ENCODE measurements around the gene TOB2. TPM values are rescaled to one million over a fixed set of nuclear protein-coding genes. Genes with fewer than 3 reads are reported as not detected.

Gene TOB2
- total RNA-seq, 1 donor: 29.0 TPM

GRCh38 chr22:41481925-41482318 lies 35.3 kb upstream of the TOB2 start:
- Histone ChIP-seq H3K4me1 (ENCODE audit: insufficient read depth, low read length) (peaks cover 53% of the 10 kb centered on the region), H3K79me2 (ENCODE audit: insufficient read depth, low read length) (peaks cover 72% of the 10 kb centered on the region), H3K4me3 (ENCODE audit: insufficient read depth, low read length) (no peak overlapping the region), H3K27ac (ENCODE audit: low read depth, low read length) (peak overlapping the region; percentile 85), H4K20me1 (ENCODE audit: insufficient read depth, low read length) (peaks cover 61% of the 10 kb centered on the region), H3K9me3 (ENCODE audit: low read depth, low read length) (no peaks in the 10 kb centered on the region), H3K27me3 (ENCODE audit: insufficient read depth, low read length) (no peaks in the 10 kb centered on the region), H2AFZ (ENCODE audit: low read length) (no peak overlapping the region), H3K4me2 (ENCODE audit: insufficient read depth, low read length) (peak overlapping the region; percentile 64), H3K36me3 (ENCODE audit: insufficient read depth, low read length) (no peaks in the 10 kb centered on the region)
- TF ChIP-seq CTCF (IDR thresholded peaks at IDR 0.05; ENCODE audit: extremely low read depth, low read depth, low read length): no peak
- DNase-seq (ENCODE audit: insufficient read length, low spot score, missing footprints): no peak

- Histone ChIP-seq H3K27me3 (ENCODE audit: insufficient read depth, low read length) (no peaks in the 10 kb centered on the region), H3K27ac (ENCODE audit: low read depth, low read length) (peak overlapping the region; percentile 85), H3K9me3 (ENCODE audit: low read depth, low read length) (no peaks in the 10 kb centered on the region), H3K4me1 (ENCODE audit: insufficient read depth, low read length) (peaks cover 53% of the 10 kb centered on the region), H3K4me3 (ENCODE audit: insufficient read depth, low read length) (peak overlapping the region; percentile 27), H4K20me1 (ENCODE audit: insufficient read depth, low read length) (peaks cover 57% of the 10 kb centered on the region), H2AFZ (ENCODE audit: low read length) (no peak overlapping the region), H3K36me3 (ENCODE audit: insufficient read depth, low read length) (no peaks in the 10 kb centered on the region), H3K79me2 (ENCODE audit: insufficient read depth, low read length) (peaks cover 73% of the 10 kb centered on the region), H3K4me2 (ENCODE audit: insufficient read depth, low read length) (peak overlapping the region; percentile 61)
- no peak for TF ChIP-seq CTCF (IDR thresholded peaks at IDR 0.05; ENCODE audit: extremely low read depth, low read depth, low read length)
- DNase-seq (ENCODE audit: insufficient read length, low spot score, missing footprints): no peak
These were observed 34.7 kb upstream of the TOB2 start for GRCh38 chr22:41481131-41481830.

DNA sequence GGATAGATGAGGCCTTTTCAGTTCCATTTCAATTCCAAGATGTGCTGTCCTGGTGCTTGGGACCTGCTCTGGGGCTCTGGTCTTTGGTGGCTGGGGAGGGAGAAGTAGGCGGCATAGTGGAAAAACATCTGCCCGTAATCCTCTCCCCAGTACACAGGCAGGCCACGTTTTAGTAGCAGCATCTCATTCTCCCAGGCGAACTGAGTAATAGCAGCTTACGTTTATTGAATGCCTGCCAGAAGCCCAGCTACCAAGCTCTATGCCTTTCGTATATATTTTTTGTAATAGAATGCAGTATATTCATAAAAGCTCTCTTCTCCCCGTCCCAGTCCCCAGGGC lies 33.8 kb upstream of the TOB2 start:
- Histone ChIP-seq H3K9me3 (ENCODE audit: low read depth, low read length) (no peaks in the 10 kb centered on the region), H3K4me3 (ENCODE audit: insufficient read depth, low read length) (no peak overlapping the region), H3K27me3 (ENCODE audit: insufficient read depth, low read length) (no peaks in the 10 kb centered on the region), H3K4me2 (ENCODE audit: insufficient read depth, low read length) (peak overlapping the region; percentile 61), H4K20me1 (ENCODE audit: insufficient read depth, low read length) (peaks cover 52% of the 10 kb centered on the region), H3K79me2 (ENCODE audit: insufficient read depth, low read length) (peaks cover 75% of the 10 kb centered on the region), H3K27ac (ENCODE audit: low read depth, low read length) (peak overlapping the region; percentile 85), H2AFZ (ENCODE audit: low read length) (no peak overlapping the region), H3K36me3 (ENCODE audit: insufficient read depth, low read length) (no peaks in the 10 kb centered on the region), H3K4me1 (ENCODE audit: insufficient read depth, low read length) (peaks cover 53% of the 10 kb centered on the region)
- peak; percentile 86 for DNase-seq (ENCODE audit: insufficient read length, low spot score, missing footprints)
- no peak for TF ChIP-seq CTCF (IDR thresholded peaks at IDR 0.05; ENCODE audit: extremely low read depth, low read depth, low read length)

- Histone ChIP-seq H3K36me3 (ENCODE audit: insufficient read depth, low read length) (no peaks in the 10 kb centered on the region), H3K27ac (ENCODE audit: low read depth, low read length) (peak overlapping the region; percentile 85), H3K27me3 (ENCODE audit: insufficient read depth, low read length) (no peaks in the 10 kb centered on the region), H3K79me2 (ENCODE audit: insufficient read depth, low read length) (peaks cover 76% of the 10 kb centered on the region), H3K4me1 (ENCODE audit: insufficient read depth, low read length) (peaks cover 53% of the 10 kb centered on the region), H4K20me1 (ENCODE audit: insufficient read depth, low read length) (peaks cover 52% of the 10 kb centered on the region), H2AFZ (ENCODE audit: low read length) (no peak overlapping the region), H3K4me3 (ENCODE audit: insufficient read depth, low read length) (peak overlapping the region; percentile 15), H3K9me3 (ENCODE audit: low read depth, low read length) (no peaks in the 10 kb centered on the region), H3K4me2 (ENCODE audit: insufficient read depth, low read length) (peak overlapping the region; percentile 61)
- TF ChIP-seq CTCF (IDR thresholded peaks at IDR 0.05; ENCODE audit: extremely low read depth, low read depth, low read length): no peak
- peak; percentile 89 for DNase-seq (ENCODE audit: insufficient read length, low spot score, missing footprints)
These were observed 33.2 kb upstream of the TOB2 start for GRCh38 chr22:41479671-41480396.
